NCI-H128 (cell line): Measurements from ENCODE around the gene RGS13.

Experiments used
- DNase-seq: peaks from one replicate; lab custom pipeline; 2025; ENCODE audit not compliant: unreplicated experiment; lab: John Stamatoyannopoulos, UW

Gene RGS13

DNA sequence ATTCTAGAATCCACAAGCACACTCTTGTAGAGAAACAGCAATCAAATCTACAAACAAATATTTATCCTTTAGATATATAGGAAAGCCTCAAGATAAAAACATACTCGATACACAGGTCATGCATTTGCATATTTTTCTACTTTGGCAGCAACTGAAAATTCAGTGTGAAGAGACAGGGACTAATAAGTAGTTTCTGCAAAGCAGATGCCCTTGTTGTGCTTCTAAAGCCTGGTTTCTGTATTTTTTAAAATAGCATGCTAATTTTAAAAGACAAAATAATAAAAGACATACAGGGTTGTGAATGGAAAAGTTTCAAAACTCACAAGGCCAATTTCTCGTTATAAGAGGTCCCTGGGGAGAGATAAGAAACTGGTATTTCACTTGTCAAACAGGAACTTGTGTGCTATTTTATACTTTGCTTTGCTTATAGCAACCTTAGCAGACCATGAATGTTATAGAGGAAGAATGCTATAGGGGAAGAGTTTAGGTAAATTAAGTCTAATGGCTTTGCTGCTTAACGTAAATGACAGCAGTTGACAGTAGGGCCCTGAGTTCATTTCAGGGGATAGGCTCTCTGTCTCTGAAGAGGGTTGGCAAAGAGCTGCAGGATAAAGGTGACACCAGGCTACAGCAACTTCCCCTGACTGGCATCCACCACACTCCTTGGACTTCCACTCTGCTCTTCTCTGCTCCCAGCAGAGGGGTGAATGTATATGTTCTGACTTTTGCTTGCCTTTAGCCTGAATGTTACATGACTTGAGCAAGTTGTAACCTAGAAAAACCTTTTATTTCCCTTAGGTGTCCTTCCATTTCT lies 9.4 kb upstream of the RGS13 start:
- no peak for DNase-seq

DNA sequence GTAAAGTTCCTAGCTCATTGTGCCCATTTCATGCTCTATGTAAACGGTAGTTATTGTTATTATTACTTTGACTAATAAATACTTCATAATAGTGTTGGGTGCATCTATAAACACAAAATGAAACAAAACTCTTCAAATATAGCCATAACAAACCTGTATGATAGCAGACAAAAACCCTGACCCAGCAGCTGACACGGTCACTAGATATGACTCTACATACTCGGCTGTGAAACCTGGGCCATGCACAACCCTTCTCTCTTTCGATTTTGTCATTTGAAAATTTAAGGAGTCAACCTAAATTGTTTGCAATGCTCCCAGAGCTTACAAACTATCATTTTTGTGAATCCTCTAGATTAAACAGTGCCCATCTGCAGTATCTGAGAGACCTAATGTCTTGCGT lies 8.0 kb upstream of the RGS13 start:
- DNase-seq, result no peak

DNA sequence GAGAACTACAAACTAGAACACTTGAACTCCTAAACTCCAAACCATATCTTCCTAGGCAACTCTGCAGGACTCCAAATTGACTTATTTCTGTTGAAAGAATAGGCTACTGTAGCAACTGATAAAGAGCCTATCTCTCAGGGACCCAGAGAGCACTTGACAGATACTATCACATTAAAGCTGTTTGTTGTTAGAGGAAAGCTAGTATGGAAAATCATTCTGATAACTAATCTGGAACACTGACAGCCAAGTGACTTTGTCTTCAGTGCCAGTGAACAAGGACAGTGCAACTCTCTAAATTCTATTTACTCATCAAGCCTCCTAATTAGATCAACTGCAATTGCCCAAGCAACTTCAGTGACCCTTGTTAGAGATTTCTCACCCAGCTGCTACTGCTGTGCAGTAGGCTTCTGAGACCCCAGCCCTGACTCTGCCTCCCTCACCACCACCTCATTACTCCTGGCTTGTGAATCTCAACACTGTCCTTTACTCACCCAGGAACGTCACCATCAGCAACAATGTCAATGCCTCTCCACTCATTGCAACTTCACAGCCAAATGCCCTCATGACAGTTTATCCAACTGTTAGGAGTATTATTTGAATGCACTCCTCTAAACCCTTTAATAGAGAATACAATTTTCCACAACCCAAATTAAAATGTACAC lies 7.4 kb upstream of the RGS13 start:
- no peak for DNase-seq

DNA sequence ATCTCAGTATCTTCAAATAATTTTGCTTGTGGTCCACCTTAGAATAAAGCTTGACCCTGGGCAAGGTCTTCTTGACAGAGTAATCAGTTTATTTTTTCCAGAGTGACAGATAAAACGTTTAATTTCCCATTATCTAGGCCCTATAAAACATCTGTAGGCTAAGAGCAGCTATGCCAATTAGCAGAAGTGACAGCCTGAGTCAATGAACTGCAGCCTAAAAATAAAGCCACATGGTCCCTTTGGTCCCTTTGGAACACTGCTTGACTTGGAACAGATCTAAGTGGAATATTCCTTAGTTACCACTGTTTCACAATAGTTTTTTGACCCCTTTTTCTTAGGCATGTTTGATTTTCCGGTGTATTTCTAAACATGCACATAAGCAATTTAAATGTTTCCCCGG lies 6.3 kb upstream of the RGS13 start:
- DNase-seq, result no peak

DNA sequence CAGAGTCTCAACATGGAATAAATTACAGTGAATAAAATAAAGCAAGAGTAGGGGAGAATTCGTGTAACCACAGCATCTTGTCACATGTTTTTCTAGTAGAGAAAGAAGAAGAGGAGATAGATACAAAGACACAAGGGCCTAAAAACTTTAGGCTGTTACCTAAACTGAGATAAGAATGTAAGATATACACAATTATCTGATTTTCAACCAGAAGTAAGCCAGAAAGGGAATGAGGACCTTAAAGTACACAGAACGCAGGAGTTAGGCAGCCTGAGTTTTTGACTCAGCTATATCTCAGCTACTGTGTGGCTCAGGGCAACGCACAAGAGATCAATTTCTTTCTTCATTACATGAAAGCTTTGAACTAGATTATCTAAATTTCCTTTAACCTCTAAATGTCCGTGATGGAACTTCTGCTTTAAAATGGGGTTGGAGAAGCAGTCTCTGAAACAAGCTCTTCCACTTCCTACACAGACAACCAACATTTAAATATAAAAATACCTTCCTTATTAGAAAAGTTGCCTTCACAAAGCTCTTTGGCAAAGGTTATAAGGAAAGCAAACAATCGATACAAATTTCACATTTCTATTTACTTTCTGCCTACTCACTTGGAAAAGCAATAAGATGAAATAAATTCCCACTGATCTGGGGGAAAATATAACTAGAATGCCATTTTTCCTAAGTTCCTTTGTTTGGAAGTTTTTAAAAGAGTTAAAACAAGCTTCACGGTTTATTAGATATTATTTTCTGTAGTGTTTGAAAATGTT lies 5.2 kb upstream of the RGS13 start:
- no peak for DNase-seq

DNA sequence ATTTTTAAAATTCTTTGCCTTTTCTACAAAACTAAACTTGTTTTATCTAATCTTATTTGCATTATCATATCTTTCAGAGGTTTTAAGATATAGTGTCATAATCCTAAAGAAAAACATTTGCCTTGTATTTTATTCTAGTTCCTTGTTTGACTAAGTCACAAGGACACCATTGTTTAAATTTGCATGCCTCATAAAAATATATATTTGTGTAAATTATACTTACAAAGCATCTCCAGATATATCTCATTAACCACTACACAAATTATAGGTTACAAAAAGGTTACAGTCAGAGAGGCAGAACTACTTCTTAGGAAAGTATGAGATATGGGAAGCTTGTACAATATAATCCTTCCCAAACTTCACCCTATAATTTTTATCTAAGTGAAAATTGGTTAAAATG lies 4.2 kb upstream of the RGS13 start:
- DNase-seq, result no peak

DNA sequence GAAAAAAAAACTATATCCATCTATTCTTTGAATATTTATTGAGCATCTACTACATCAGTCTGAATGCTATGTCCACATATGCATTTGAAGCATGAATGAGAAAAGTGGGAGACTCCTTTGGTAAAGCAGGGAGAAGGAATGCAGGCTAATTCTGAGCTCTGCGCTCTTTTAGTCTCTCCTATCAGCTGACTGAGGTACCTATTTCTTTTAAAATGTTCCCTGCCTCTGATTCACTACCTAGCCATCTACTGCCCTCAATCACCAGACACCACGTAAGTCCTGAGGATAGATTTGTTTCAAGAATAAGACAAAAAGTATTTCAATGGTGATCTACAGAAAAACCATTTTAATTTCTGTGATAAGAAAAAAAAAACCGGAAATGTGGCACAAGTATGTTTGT lies 3.8 kb upstream of the RGS13 start:
- no peak for DNase-seq

DNA sequence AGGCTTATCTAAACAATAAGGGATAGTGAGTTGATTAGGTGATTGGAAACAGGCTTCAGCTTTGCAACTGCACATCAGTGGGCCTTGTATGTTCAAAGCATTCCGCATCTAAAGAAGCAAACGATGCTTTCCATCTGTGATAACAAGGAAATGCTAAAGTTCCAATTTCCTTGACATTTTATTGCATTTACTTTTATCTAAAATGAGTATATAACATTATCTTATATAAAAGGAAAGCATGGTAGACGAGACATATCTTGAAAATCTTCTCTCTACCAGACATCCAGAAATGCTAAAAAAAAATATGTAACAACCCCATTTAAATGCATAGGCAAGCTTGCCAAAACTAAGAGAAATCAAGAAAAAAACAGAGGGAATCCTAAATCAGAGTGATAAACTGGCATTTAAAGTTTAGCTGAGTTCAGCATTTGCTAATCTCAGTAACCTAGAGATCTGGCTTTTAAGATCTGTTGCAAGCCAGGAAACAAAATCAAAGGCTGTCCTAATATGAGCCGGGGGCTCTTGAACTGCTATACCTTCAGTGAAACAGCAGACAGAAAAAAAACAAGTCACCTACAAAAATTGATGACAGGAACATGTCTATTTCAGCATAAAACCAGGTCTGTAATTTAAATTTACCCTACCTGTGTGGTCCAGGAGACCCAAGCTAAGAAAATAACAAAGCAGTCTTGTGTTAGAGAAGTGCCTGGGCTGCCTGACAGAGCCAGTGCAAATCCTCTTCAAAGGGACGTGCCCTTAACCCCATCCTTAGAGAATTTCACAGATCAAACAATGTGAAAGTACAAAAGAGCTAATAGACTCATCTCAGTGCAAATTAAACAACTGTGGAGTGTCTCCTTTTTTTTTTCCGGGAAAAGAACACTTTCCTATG lies 3.1 kb upstream of the RGS13 start:
- DNase-seq, result no peak

DNA sequence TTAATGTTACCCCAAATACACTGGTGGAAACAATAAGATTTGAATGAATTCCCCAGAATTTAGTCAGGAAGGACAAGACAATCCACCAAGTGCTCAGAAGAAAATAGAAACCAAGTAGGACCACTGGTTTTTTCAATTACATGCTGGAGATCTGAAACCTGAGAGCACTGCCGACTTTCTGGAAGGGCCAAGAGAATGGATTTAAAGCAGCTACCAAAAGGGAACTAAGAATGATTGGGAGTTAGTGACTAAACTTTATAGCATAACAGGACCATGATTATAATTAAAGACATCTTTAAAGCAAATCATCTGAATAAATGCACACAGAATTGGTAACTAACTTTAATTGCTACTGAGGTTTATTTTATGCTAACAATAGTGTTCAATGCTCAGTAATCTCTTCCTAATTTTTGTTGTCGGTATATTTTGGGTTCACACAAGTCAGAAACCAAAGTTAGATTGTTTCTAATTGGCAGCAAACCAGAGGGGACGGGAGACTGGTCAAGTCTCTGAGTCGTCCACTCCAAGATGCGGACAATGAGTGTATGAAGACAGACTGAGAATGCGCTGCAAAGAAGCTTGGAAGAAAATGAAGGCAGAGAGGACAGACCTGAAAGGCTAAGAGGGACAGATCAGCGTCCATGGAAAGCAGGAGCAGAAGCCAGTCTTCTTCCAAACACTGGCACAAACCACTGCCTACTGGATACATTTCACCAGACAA lies 2.3 kb upstream of the RGS13 start:
- DNase-seq, result no peak

DNA sequence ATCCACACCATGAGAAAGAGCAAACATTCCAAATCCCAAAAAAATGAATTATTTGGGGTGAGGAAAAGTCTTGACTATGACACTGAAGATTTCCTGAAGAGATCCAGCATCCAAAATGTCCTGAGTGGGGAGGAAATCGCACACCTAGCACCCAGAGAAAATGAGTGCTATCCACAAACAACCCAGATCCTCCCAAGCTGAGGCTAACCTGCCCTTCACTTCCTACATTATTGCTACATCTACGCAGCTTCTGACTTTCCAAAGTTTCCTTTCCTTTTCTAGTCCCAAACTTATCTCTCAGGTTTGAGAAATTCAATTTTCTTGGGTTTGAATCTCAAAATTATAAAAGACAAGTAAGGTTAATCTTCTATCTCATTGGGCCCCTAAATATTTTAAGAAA lies 906 bp upstream of the RGS13 start:
- DNase-seq, result no peak

DNA sequence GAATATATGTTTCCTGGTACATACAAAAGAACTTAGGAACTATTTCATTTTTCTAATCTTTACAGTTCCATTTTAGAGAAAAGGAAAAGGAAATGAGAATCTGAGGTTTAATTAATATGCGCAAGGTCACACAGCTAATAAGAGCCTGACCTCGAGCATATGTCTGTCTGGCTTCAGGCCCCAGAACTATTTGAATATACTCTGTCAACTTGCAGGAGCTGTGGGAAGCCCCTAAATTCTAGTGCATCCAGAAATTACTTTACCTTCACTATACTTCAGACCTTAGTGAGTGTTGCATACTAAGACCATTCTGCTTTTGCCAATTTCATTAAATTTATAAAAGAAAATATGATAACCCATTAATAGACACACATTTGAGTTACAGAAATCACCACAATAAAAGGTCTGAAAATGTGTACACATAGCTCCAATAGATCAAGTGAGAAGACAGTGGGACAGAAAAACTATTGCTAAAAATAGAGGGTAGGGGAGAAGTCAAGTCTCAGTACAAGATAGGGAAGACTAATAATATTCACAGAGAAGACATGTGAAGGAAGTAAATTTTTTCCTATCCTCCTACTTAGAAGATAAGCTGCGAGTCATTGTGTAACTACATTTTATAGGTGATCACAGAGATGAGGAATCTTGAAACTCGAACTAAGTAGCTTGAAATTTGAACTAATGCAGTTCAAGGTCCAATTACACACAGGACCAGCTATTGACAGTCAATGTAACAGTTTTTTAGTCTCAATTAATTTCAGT lies 3.8 kb downstream of the RGS13 start:
- no peak for DNase-seq

DNA sequence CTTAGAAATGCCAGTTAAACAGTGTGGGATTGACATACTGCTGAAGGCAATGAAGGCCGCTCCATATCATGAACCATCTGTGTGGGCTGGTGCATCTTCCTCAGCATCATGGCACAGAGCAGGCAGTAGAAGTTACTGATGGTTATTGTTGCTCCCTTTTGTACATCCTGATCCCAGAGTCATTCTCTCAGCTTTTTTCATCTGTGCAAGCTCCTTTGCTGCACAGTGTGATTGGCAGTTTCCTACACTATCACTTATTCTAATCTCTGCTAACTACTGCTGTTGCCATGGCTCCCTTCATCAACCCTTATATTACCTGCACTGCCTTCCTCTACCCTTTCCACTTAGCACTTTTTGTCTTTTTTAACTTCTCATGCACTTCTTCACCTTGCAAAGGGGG lies 16.2 kb downstream of the RGS13 start:
- DNase-seq, result no peak

DNA sequence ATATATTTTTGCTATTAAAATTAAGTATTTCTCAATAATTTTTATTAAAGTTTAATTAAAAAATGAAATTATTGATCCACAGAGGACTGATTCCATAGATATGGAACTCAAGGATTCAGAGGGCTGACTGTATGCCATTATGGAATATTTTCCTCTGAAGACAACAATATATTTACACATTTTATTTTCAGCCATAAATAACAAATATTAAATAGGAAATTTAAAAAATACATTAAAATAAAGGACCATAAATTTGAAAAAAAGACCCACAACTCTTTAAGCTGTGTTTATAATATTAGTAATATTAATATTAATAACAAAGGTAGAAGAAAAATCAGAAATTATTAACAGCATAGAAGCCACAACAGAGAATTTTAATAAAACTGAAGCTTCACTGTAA lies 18.2 kb downstream of the RGS13 start:
- no peak for DNase-seq

DNA sequence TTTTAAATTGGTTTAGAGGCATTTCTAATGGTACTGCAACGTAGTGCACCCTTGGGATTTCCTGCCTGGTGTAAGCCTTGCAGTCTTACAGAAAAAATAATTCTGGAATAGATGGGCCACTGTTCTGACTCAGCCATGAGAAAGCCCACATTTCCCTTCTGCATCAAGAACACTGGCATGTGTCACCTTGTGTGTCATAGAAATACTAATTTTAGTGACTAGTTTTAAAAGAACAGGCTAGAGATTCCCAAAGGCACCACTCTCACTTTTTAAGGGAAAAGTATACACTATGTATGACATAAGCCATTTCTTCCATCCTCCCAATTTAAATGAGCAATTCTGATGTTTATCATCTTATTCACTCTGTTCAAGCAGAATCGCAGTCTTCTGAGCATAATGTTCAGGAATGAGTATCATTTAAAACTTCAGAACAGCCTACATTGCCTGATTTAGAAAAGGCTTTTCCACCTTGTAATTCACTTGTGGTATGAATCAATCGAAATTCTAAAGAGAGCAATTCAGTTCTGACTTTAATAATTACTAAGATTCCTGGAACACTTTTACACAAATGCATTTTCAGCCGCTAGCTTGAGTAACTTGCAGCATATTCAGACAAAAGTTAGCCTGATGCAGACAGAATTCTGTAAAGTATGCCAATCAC lies 18.8 kb downstream of the RGS13 start:
- DNase-seq, result no peak

DNA sequence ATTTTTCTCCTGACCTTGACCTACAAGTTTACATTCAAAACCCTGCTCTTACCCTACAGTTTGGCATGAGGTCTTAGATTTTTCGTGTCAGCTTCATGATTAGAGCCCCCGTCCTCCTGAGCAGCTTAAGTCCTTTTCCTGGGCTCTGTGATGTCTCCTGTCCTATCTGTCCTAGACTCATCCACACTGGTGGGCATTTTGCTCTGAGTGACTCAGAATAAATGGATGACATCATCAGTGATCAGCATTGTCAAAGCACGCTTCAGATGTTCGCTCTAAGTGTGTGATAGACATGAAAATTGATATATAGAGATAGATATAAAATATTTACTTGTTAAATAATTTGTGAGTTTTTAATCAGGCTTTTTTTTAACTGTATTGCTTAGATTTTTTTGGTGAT lies 21.8 kb downstream of the RGS13 start:
- DNase-seq, result no peak

DNA sequence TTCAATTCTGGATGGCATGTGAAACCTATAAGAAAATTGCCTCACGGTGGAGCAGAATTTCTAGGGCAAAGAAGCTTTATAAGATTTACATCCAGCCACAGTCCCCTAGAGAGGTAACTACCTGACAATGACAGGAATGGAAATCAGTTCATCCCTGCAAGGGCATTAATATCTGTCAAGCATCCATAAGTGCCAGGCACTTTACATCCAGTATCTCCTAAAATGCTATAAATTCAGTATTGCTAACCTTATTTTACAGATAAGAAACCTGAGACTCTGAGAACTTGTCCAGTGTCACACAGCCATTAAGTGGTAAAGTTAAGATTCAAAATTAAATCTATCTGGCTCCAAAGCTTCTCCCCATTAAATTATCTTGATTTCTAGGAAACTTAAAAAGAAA lies 22.3 kb downstream of the RGS13 start:
- DNase-seq, result no peak

DNA sequence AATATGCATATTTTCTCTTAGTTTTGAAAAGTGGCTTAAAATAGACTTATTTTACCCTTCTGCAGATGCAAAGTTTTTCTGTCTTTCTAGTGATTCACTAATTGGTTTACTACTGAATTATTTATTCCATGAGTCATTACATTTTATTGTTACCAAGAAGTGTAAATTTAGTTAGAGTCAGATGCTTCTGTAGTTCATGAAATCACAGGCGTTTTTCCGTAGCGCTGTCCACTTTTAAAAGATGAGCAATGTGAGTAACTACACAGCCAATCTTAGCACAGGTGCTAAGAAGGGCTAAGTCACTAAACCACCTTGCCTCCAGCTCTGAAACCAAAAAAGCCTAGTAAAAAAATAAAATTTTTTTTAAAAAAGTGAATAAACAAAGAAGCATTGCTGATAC lies 24.7 kb downstream of the RGS13 start:
- DNase-seq, result no peak

DNA sequence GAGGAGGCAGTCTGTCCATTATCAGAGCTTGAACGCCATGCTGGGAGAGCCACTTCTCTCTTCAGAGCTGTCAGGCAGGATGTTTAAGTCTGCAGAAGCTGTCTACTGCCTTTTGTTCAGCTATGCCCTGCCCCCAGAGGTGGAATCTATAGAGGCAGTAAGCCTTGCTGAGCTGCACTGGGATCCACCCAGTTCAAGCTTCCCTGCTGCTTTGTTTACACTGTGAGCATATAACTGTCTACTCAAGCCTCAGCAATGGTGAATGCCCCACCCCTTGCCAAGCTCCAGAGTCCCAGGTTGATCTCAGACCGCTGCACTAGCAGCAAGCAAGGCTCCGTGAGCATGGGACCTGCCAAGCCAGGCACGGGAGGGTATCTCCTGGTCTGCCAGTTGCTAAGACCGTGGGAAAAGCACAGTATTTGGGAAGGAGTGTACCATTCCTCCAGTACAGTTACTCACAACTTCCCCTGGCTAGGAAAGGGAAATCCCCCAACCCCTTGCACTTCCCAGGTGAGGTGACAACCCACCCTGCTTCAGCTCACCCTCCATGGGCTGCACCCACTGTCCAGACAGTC lies 32.5 kb downstream of the RGS13 start:
- DNase-seq, result no peak

DNA sequence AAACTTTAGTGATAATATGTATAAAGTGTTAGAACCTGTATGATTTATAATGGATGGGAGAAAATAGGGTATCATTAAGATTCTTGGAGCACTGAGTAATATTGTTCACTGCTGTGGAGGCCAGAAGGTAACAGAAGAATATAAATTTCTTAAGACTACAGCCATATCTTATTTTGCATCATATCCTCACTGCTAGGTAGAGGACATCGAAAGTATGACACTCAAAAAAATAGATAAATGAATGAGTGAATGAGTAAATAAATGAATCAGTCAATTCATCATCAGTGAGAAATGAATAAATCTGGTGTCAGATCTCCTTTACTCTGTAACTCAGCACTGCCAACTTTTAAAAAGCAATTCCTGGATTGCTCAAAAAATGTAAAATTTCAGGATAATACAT lies 33.2 kb downstream of the RGS13 start:
- no peak for DNase-seq
